Panc1 (cell line): ENCODE results near the gene PHOX2B.

Experiments
- CTCF ChIP-seq: fragments of 450-650 bp; IDR thresholded peaks from 2 replicates; pipeline ENCODE4 v1.5.1; 2017; ENCODE audit warnings: mild to moderate bottlenecking
- POLR2AphosphoS5 ChIP-seq: IDR thresholded peaks from 2 replicates; pipeline ENCODE4 v1.6.1; 2012; ENCODE audit warnings: mild to moderate bottlenecking, low read depth, low read length, moderate library complexity
- REST ChIP-seq, 2 experiments: IDR thresholded peaks; 2 replicates each; pipeline ENCODE4 v1.6.1; 2011 to 2012; ENCODE audit warnings: low read depth in 2 of 2, control low read depth in 1 of 2, low read length in 1 of 2, mild to moderate bottlenecking in 1 of 2, moderate library complexity in 1 of 2; ENCODE audit not compliant: insufficient read depth in 1 of 2

GRCh38 chr4:41745292-41746024 lies 3.1 kb downstream of the PHOX2B start:
- TF ChIP-seq CTCF (no peak), REST (IDR thresholded peaks at IDR 0.05; ENCODE audit: insufficient read depth in 1 of 2, low read depth in 2 of 2, low read length in 1 of 2) (no peak), POLR2AphosphoS5 (no peak)
